Right ventricle myocardium inferior (tissue), 1 donor: ENCODE data around the gene MYO3B. TPM values are rescaled to one million over a fixed set of nuclear protein-coding genes. Genes with fewer than 3 reads are reported as not detected.
"Not testable (repeated sequence)": the region's sequence is repeated elsewhere in the genome, so short reads cannot be mapped to it uniquely, and the experiment has no call there.

ENCODE experiments used
- ATAC-seq: fragments of 200-7000 bp; cut with Tn5 transposase; one replicate; pipeline ENCODE4 v1.9.1; 2020; ENCODE audit warnings: mild to moderate bottlenecking, moderate library complexity
- DNase-seq: peaks from one replicate; pipeline ENCODE4 v3.0.0; 2021; ENCODE audit errors: missing footprints
- intact Hi-C: fragments of 100-400 bp; cut with DNase I; formaldehyde crosslinking; loops from one replicate; pipeline ENCODE4 v1.11.0; 2022
- total RNA-seq: library from RNA; stranded (reverse); fragmentation: NEBNext Ultra II Directional; extraction: Animal tissue kit (Norgen Biotek cat#: 25700); gene quantifications from one replicate; pipeline ENCODE4 v1.2.1, GENCODE V29; 2021
- donor health status: DM: no; HTN: yes; CAD: no; lungs with severe emphysema.

MYO3B gene
- total RNA-seq, 1 donor from 2014 or later: not detected

DNA sequence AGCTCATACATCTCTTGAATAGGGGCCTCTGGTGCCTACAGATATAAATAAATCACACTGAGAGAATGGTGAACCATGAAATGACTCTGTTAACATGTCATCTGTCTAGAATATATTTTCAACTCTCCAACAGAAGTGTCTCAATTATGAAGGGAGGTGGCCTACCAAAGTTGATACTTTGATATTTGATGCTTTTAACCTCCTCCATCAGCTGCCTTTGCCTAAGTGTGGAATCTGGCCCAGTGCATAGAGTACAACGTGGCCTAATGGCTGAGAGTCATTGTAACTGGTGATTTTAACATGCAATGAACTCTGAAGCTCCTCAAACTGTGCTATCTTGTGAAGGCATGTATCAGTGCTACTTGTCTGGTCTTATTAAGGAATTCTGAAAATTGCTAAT, 93.4 kb downstream of the MYO3B start:
- DNase-seq (no peak), ATAC-seq (peak; percentile 37)
- intact Hi-C loops: no loop called here

GRCh38 chr2:170276056-170276455, 98.1 kb downstream of the MYO3B start:
- ATAC-seq (no peak), DNase-seq (no peak)
- intact Hi-C loops: no loop called here

GRCh38 chr2:170276925-170277629, 99.1 kb downstream of the MYO3B start:
- DNase-seq (no peak), ATAC-seq (no peak)
- intact Hi-C loops: no loop called here

DNA sequence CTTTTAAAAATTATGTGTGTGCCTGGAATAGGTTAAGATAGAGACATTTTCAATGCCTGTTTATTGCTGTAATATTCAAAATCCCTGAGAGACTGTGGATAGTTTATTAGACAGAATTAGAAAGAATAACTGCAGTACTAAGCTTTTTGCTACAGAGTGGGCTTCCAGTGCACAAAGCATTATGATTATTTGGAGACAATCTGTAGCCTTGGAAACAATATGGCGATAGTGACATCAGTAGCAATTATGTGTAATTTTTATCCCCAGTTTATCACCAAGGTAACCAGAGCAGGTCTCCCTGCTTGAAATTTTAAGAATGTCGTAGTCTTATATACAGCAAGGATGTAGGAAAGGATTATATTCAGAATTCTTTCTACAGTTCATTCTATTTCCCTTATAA, 100.0 kb downstream of the MYO3B start:
- DNase-seq: no peak
- ATAC-seq: no peak
- intact Hi-C loops: no loop called here

DNA sequence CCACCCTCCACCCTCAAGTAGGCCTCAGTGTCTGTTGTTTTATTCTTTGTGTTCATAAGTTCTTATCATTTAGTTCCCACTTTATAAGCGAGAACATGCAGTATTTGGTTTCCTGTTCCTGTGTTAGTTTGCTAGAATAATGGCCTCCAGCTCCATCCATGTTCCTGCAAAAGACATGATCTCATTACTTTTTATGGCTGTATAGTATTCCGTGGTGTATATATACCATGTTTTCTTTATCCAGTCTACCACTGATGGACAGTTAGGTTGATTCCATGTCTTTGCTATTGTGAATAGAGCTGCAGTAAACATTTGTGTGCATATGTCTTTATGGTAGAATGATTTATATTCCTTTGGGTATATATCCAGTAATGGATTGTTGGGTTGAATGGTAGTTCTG, 101.7 kb downstream of the MYO3B start:
- ATAC-seq, intact Hi-C loops, DNase-seq: not testable (repeated sequence)

GRCh38 chr2:170282851-170283250, 104.9 kb downstream of the MYO3B start:
- intact Hi-C loops: no loop called here
- ATAC-seq: no peak
- DNase-seq: no peak

GRCh38 chr2:170284205-170284604, 106.3 kb downstream of the MYO3B start:
- ATAC-seq: no peak

DNA sequence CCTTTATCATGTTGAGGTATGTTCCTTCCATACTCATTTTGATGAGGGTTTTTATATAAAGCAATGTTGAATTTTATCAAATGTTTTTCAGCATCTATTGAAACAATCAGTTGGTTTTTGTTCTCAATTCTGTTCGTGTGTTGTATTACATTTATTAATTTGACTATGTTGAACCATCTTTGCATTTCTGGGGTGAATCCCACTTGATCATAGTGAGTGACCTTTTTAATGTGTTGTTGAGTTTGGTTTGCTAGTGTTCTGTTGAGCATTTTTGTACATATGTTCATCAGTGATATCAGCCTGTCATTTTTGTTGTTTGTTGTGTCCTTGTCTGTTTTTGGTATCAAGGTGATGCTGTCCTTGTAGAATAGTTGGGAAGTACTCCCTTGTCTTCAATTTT, 110.9 kb downstream of the MYO3B start:
- no peak for ATAC-seq

More at GRCh38 chr2:170284205-170284604, 106.3 kb downstream of the MYO3B start:
- intact Hi-C loops: no loop called here
- DNase-seq: no peak

DNA sequence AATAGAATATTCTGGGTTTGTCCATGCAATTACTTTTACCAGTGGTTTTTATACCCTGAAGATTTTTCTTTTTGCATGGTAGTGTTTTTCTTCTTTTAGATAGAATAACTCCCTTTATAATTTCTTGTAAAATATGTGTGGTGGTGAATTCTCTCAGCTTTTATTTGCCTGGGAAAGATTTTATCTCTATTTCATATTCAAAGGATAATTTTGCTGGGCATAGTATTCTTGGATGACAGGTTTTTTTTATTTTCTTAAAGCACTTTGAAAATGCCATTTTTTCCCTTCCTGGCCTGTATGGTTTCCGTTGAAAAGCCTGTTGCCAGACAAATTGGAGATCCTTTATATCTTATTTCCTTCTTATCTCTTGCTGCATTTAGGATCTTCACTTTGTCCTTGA, 113.5 kb downstream of the MYO3B start:
- no peak for DNase-seq
- intact Hi-C loops: no loop called here
- ATAC-seq: no peak

More for the DNA sequence above, 110.9 kb downstream of the MYO3B start:
- intact Hi-C loops: no loop called here
- no peak for DNase-seq

GRCh38 chr2:170292415-170292814, 114.5 kb downstream of the MYO3B start:
- intact Hi-C loops: no loop called here

DNA sequence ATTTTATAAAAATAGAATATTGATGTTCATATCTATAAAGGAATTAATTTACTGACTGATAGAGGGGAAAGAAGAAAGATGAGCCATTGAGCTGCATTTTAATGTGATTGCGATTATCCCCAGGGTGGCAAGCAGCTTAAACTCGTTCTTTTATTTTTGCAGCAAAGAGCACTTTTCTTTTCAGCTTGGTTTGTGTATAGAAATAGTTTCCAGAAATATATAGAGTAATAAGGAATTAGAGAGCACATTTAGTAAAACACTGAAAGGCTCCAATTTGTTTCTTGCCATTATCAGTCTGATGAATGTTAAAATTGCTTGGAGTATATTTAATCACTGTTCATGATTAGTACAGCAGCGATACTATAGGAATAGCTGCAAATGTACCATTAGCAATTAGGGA, 119.5 kb downstream of the MYO3B start:
- intact Hi-C loops: no loop called here
- no peak for ATAC-seq
- DNase-seq: no peak

More at GRCh38 chr2:170292415-170292814, 114.5 kb downstream of the MYO3B start:
- ATAC-seq (no peak), DNase-seq (no peak)

DNA sequence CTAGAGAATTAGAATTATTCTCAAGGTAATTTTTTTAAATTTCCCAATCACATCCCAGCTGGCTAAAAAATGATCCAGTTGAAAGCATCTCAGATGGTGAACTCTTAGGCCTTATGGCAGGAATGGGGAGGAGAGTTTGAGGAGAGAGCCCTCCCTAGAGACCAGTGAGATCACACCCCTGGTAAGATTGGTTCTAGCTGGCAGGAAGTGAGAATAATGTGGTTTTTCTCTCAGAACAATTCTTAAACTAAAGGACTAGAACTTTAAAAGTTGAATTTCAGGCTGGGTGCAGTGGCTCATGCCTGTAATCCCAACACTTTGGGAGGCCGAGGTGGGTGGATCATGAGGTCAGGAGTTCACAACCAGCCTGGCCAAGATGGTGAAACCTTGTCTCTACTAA, 120.2 kb downstream of the MYO3B start:
- DNase-seq (no peak), ATAC-seq (no peak)
- intact Hi-C loops: no loop called here

DNA sequence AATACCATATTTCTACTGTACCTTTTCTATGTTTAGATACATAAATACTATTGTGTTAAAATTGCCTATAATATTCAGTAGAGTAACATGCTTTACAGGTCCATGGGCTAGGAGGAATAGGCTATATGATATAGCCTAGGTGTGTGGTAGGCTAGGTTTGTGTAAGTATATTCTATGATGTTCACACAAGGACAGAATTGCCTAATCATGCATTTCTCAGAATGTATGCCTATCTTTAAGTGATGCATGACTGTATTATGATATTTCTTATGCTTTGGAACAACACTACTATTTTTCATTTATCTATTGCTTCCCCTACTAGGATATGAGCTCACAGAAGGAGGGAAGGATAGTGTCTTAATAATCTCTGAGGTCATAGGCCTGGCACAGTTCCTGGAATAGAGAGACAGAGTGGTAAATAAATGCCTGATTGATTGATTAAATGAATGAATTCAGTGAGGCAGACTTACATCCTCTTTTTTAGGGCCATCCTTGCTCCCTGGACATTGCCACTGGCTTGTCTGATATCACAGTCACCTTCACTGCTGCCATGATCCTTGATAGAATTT, 121.0 kb downstream of the MYO3B start:
- no peak for DNase-seq
- no peak for ATAC-seq
- intact Hi-C loops: no loop called here

DNA sequence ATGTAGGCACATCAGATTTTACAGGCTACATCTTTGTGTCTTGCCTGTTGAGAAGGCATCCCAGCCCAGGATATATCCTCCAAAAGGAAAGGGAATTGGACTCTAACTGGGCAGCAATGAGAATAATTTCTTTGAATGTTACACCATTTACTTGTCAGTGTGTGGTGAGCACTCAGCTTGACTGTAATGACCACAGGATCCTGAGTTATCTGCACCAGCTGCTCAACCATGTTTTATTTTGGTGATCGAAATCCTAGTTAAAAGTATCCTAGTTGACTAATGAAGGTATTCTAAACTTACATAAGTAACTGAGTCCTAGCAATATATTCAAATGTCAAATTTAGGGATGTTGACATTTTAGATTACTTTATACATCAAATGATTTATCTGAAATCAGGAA, 123.0 kb downstream of the MYO3B start:
- intact Hi-C loops: no loop called here
- ATAC-seq (no peak), DNase-seq (no peak)

- DNase-seq (no peak), ATAC-seq (no peak)
- intact Hi-C loops: no loop called here
Observed at GRCh38 chr2:170301626-170302025, 123.7 kb downstream of the MYO3B start.

DNA sequence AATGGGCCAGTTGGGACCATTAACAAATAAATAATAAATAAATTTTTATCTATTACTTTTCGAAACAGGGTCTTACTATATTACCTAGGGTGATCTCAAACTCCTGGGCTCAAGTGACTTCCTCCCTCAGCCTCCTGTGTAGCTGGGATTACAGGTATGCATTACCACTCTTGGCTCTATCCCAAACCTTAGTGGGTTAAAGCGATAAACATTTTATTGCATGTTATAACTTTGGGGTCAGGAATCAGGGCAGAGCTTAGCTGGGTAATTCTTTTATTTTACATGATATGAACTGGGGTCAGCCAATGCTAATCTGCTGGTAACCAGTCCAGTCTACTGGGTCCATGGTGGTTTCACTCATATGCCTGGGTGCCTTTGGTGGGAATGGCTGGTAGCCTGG, 127.8 kb downstream of the MYO3B start:
- intact Hi-C loops: no loop called here
- ATAC-seq (no peak), DNase-seq (no peak)

DNA sequence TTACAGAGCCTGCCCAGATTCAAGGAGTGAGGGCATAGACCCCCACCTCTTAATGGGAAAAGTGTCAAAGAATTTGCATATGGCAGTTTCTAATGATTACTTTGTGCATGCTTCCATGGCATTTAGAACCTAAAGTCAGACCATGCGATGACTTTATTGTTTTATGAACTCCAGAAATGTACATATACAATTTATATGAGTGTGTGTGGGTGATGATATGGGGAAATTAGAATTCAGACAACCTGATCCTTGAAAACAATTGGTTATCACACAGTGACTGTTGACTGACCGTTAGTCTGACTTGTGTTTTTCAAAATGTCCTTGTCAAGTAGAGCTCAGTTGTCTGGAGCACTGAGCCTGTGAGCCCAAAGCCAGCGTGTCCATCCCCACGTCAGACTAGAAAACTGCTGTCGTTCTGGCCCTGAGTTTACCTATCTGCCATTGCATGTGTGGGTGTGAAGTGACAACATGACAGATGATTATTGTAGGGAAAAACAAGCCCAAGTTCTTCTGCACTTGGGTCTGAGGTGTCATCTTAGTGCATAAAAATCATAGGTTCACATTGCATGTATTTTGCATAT, 128.4 kb downstream of the MYO3B start:
- no peak for ATAC-seq
- intact Hi-C loops: no loop called here
- DNase-seq: no peak

GRCh38 chr2:170307052-170307451, 129.1 kb downstream of the MYO3B start:
- intact Hi-C loops: no loop called here
- no peak for DNase-seq

DNA sequence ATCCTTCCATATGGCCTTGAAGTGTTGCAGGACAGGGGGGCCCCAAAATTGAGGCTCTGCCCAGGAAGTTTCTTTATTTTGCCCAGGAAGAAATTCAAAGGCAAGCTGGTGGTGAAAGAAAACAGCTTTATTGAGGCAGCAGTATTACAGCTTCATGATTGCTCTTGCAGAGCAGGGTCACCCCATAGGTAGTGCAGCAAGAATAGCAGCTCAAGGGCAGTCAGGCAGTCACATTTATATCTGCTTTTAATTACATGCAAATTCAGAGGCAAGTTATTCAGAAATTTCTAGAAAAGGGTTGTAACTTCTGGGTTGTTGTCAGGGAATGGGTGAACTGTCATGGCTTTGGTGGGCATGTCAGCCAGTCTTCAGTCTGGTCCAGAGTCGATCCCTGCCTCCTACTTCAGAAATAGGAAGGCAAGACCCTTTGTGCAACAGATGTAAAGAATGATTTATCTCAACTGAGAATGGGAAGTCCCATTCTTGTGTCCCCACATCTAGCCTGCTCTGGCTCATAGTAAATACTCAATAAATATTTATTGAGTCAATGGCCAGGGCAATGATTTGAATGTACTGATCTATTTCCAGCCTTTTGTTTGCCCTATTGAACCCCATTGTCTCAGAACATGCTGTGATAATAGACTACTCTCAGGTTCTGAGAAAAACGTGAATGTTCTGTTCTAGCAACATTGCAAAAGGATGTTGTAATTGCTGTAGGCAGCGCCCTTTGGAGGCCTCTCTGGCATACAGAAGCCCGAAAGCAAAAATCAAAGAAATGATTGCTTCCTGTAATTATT, 129.8 kb downstream of the MYO3B start:
- DNase-seq (no peak), ATAC-seq (no peak)
- intact Hi-C loops: no loop called here

More at GRCh38 chr2:170307052-170307451, 129.1 kb downstream of the MYO3B start:
- ATAC-seq: no peak
